ENCODE results near the gene MTFR1L.

MTFR1L gene

DNA sequence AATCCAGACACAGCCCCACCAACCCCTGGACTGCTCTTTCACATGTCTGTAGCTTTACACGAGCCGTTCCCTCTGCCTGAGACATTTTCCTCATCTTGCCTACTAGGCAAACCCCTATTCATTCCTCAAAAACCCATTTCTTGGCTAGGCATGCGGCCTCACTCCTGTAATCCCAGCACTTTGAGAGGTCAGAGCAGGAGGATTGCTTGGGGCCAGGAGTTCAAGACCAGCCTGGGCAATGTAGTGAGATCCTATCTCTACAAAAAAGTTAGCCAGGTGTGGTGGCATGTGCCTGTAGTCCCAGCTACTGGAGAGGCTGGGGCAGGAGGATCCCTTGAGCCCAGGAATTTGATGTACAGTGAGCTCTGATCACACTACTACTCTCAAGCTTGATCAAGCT, 44.7 kb downstream of the MTFR1L start:
- FAIRE-seq = no peak

DNA sequence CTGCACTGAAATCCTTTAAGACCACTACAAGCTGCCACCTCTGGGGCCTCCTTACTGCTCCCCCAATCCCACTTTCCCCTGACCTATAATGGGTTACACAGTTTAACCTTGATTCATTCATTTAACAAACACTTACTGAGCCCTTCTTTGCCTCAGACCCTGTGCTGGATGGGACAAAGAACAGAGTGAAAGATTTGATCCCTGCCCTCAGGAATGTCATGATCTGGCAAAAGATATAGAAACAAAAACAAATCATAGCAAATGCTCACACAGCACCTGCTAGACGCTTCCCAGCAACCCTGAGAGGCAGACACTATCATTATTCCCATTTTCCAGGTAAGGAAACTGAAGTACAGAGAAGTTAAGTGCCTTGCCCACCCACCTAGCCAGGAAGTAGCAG, 46.5 kb downstream of the MTFR1L start:
- FAIRE-seq = no peak

- FAIRE-seq = peak; percentile 37
Observed at GRCh38 chr1:25867210-25867991, 47.6 kb downstream of the MTFR1L start.

GRCh38 chr1:25869909-25870606, 50.3 kb downstream of the MTFR1L start:
- FAIRE-seq = no peak

DNA sequence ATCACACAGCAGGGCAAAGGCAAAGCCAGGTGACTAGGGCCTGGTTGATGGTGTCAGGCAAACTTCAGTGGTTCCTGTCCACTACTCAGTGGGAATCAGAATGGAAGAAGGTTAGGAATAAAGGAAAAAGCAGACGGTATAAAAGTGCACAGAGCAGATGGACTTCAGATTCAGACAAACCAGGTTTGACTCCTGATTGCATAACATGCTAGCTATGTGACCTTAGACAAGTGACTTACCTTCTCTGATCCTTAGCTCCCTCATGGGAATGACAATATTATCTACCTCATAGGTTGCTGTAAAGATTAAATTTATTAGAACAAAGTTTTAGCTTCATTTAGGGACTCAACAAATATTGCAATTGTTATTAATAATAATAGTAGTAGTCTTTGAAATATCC, 50.9 kb downstream of the MTFR1L start:
- no peak for FAIRE-seq

GRCh38 chr1:25871086-25871703, 51.4 kb downstream of the MTFR1L start:
- no peak for FAIRE-seq

DNA sequence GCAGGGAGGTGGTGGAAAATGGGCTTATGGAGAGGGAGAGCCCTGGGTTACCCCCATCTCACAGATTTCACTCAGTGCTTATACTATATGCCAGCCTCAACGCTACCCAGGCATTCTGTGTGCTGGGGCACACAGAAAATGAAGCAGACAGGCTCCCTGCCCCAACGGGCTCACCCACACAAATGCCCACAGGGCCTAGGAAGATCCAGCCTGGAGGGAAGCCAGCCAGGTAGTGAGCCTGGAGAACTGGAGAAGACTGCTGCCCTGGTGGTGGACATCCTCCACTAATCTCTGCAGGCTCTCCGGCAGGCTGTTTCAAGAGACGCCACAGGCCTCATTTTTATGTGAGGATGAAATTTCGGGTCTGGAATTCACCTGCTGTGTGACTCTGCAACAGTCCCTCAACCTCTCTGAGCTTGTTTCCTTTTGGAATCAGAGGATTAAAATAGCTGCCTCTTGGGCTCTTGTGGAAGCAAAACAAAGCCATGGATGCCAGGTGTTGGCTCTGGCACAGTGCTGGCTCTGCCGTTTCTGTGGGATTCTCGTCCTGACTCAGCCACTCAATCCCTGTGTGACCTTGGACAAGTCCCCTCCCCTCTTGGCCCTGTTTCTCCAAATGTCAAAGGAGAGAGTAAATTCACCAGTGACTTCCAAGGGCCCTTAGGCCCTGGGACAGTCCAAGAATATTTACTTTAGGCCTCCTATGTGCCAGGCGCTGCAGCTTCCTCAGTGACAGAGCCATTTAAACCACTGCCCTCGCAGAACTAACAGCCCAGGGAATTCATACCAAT, 52.1 kb downstream of the MTFR1L start:
- FAIRE-seq = no peak

DNA sequence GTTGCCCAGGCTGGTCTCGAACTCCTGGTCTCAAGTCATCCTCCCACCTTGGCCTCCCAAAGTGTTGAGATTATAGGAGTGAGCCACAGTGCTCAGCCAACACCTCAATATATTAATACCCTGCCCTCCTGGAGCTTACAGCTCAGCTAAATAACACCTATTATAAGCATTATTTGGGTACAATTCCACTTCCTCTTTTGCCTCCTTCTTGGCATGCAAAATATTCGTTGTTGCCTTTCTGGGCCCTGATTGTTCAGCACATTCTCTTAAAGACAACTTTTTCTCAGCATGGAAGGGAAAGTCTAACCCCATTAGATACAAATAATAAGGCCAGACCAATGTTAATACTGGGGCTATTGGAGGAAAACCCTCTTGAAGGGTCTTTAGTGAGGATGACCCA, 53.0 kb downstream of the MTFR1L start:
- no peak for FAIRE-seq

GRCh38 chr1:25873120-25873519, 53.4 kb downstream of the MTFR1L start:
- FAIRE-seq = no peak

DNA sequence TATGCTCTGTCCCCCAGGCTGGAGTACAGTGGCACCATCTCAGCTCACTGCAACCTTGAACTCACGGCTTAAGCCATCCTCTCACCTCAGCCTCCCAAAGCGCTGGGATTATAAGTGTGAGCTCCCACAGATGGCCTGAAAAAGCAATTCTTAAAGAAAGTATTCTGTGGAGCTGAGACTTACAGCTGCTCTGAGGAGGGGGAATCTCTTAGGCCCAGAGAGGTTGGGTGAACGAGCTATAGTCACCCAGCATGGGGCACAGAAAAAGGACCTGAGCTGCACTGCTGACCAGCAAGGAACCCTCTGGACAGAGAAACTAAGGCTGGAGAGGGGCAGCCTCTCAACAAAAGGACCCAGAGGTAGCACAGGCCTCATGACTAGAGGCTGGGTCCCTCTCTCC, 54.5 kb downstream of the MTFR1L start:
- FAIRE-seq = no peak

GRCh38 chr1:25874635-25875153, 54.9 kb downstream of the MTFR1L start:
- no peak for FAIRE-seq

- no peak for FAIRE-seq
Observed at GRCh38 chr1:25875154-25875855, 55.6 kb downstream of the MTFR1L start, which contains the start of gene PAQR7. TSS of gene PAQR7 (minus strand) at chr1:25875708. CDS start at chr1:25863839, 11,869 bp downstream.

DNA sequence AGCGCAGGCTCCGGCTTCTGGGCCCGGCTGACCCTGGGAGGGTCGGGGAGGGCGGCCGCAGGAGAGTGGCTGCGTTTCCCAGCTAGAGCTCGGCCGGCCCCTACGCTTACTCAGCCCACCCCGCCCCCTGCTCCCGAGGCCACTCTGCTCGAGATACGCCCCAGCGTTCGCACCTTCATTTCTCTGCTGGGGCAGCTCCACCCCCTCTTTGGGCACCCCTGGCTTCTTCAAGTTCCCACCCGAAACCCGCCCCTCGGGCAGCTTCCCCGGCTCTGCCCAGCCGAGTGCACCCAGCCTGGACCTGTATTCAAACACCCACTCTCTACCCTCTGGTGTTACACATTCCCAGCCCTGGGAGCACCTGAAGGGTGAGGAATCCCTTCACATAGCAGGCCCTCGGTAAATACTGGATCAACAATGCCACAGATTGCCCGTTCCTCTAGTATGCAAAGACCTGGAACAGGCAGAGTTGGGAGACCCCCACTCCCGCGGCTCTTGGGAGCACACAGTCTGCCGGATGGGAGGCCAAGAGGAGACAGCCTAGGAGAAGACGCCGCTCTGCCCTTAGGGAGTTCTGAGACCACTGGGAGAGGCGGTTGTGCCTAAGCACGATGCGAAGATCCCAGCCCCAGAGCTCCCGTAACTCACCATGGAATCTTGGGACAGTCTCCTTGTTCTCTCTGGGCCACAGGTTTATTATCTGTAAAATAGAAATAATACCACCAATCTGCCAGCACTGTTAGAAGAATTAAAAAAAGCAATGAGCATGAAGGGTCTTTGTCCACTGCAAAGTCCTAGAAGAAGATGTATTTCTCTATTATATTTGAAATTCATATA, 56.3 kb downstream of the MTFR1L start:
- no peak for FAIRE-seq

DNA sequence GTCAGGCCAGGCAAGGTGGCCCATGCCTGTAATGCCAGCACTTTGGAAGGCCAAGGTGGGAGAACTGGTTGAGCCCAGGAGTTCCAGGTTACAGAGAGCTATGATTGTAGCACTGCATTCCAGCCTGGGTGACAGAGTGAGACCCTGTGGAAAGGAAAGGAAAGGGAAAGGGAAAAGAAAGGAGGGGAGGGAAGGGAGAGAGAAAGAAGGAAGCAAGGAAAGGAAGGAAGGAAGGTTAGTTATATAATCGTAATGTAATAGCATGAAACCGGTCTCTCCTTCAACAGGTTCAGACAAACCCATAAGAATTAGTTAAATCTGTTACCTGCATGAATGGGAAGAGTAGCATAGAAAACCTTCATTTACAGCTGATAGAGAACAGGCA, 56.9 kb downstream of the MTFR1L start:
- no peak for FAIRE-seq

GRCh38 chr1:25877155-25877554, 57.4 kb downstream of the MTFR1L start:
- FAIRE-seq = no peak

DNA sequence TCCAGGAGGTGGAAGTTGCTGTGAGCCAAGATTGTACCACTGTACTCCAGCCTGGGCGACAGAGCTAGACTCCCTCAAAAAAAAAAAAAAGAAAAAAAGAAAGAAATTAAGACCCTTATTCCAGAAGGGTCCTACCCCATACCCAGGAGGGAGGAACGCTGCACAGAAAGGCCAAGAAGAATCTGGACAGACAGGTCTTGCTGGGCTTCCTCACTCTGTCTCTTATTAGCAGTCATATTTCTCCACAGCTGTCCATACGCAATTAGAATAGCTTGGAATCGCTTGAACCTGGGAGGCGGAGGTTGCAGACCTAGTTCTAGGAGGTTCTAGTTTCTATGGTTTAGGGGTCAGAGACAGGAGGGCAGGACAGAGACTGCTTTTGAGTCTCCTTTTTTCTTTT, 58.9 kb downstream of the MTFR1L start:
- no peak for FAIRE-seq

DNA sequence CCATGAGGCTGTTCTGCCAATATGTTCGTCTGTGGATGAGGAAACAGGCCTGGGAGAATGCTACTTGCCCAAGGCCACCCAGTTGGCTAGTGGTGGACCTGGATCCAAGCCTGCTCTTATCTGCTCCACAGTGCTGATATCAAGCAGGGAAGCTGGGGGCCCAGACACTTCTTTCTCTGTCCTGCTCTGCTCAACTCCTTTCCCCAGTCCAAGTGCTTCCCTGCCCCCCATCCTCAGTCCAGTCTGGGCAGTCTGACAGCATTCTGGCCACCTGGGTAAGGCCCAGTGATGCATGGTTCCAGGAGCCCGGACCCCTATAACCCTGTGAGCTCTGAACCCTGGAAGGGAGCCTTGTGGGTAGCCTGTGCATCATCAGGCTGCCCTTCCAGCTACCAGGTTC, 59.9 kb downstream of the MTFR1L start:
- no peak for FAIRE-seq

GRCh38 chr1:25880518-25880917, 60.8 kb downstream of the MTFR1L start:
- no peak for FAIRE-seq

- FAIRE-seq = no peak
Observed at GRCh38 chr1:25881266-25881665, 61.5 kb downstream of the MTFR1L start.
